ENCODE data around the gene FUZ.
A peak's percentile ranks its signal among the peaks of the same experiment; 100 is the strongest.
"Not testable (repeated sequence)": the region's sequence is repeated elsewhere in the genome, so short reads cannot be mapped to it uniquely, and the experiment has no call there.

The FUZ gene

DNA sequence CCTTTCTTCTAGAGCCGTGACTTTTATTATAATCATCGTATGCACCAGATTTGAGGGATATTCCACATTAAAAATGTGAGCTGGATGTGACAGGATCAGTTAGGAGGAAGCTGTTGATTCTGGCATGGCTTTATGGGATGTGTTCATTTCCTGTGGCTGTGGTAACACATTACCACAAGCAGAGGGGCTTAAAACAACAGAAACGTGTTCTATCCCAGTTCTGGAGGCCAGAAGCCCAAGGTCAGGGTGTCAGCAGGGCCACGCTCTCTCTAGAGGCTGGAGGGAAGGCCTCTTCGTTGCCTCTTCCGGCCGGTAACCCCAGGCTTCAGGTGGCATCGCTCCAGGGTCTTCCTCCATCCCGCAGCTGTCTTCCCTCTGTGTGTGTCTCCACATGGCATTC, 19.5 kb upstream of the FUZ start:
- no peak for DNase-seq (ENCODE audit: low read depth)

- no peak for DNase-seq (ENCODE audit: low read depth)
Observed at GRCh38 chr19:49831592-49831991, 18.5 kb upstream of the FUZ start.

DNA sequence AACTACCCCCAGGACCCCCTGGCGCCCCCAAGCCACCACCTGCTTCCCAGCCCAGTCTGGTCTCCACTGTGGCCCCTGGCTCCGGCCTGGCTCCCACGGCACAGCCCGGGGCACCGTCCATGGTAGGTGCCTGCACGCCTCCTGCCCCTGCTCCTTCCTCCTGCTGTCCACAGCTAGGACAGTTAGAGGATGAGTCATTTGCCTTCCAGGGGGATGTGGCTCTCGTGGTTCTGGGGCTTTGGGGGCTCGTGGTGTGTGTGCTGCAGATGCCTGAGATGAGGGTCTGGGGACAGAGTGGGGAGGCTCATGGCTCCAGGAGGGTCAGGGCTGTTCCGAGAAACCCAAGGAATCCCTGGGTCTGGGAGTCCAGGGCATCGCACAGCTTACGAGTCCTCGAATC, 17.7 kb upstream of the FUZ start:
- no peak for DNase-seq (ENCODE audit: low read depth)

GRCh38 chr19:49829721-49830120, 16.6 kb upstream of the FUZ start:
- DNase-seq (ENCODE audit: low read depth) = no peak

DNA sequence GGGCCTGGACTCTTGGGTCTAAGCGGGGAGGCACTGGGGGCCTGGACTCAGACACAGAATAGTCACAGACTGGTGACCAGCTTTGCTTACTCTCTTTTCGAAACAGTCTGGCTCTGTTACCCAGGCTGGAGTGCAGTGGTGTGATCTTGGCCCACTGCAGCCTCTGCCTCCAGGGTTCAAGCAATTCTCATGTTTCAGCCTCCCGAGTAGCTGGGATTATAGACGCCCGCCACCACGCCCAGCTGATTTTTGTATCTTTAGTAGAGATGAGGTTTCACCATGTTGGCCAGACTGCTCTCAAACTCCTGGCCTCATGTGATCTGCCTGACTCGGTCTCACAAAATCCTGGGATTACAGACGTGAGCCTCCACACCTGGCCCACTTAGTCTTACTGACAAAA, 16.1 kb upstream of the FUZ start:
- DNase-seq (ENCODE audit: low read depth) = no peak

DNA sequence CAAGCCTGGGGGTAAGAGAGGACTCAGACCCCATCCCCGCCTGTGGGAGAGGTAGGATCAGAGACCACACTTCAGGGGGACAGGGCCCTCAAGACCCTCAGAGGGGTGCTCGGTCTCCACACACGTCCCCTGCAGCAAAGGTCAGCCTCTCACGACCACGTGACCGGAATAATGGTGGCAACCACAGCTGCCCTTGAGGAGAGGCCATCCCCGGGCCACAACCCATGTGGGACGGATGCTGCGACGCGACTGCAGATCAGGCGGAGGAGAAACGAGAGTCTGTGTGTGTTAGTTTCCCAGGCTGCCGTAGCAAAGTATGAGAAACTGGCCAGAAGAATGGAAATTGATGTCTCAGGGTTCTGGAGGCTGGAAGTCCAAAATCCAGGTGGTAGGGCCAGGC, 13.9 kb upstream of the FUZ start:
- DNase-seq (ENCODE audit: low read depth) = no peak

DNA sequence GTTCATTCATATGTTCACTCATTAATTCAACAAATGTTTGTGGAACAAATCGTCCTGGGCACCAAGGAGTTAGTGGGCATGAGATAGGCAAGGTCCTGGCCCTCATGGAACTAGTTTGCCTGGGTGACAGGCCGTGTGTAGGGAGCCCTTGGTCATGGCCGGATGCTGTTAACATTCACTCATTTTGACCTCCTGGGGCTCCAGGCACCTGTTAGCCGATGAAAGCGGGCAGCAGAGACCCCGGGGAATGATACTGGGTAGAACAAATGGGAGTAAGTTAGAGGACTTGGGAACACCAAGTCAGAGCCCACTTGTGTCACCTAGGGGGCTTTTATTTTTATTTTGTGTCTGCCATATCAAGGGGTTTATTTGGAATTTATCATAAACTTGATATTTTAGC, 11.6 kb upstream of the FUZ start:
- no peak for DNase-seq (ENCODE audit: low read depth)

GRCh38 chr19:49823472-49823871, 10.4 kb upstream of the FUZ start:
- no peak for DNase-seq (ENCODE audit: low read depth)

DNA sequence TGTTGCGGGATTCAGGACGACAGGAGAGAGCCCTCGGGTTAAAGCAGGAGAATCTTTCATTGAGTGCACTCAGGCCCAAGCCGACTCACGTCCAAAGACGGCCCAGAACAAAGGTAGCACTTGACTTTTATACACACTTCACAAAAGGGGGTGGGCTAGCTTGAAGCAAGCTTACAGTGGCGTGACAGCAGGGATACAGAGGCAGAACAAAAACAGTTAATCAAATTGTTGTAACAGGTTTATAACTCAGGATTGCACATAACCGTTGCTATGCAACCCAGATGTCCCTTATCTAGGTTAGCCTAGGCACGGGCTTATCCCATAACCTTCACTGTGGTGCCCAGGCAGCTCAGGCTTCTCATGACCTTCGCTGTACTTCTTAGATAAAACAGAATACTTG, 7.0 kb upstream of the FUZ start:
- no peak for DNase-seq (ENCODE audit: low read depth)

DNA sequence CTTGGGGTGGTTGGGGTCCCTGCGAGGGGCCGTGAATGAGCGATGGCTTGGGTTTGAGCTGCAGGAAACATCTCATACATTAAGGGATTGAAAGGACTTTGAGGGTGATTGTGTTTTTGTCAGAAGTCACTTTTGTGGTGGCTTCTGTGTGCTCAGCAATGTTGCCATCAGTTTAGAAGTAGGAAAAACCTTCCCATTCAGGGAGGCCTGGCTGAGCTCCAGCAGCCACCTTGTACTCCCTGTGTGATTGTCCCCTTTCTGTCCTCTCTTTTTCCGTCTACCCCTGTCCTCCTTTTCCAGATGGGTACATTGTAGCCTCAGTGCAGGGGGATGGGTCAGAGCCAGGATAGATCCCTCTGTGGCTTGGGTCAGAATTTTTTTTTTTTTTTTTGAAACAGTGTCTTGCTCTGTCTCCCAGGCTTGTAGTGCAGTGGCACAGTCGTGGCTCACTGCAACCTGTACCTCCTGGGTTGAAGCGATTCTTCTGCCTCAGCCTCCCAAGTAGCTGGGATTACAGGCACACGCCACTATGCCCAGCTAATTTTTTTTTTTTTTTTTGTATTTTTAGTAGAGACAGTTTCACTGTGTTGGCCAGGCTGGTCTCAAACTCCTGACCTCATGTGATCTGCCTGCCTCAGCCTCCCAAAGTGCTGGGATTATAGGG, 6.5 kb upstream of the FUZ start:
- DNase-seq (ENCODE audit: low read depth) = not testable (repeated sequence)

DNA sequence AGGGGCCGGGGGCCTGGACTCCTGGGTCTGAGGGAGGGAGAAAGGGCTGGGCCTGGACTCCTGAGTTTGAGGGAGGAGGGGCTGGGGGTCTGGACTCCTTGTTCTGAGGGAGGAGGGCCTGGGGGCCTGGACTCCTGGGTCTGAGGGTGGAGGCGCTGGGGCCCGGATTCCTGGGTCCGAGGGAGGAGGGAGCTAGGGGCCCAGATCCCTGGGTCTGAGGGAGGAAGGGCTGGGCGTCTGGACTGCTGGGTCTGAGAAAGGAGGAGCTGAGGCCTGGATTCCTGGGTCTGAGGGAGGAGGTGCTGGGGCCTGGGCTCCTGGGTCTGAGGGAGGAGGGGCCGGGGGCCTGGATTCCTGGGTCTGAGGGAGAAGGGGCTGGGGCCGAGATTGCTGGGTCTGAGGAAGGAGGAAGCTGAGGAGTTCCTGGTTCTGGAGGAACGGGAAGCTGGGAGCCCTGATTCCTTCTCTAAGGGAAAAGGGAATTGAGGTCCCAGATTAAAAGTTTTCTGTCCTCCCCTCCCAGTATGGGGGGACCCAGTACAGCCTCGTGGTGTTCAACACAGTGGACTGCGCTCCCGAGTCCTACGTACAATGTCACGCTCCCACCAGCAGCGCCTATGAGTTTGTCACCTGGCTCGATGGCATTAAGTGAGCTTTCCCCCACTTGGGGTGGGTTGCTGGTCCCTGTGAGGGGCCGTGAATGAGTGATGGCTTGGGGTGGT, 5.7 kb upstream of the FUZ start:
- no peak for DNase-seq (ENCODE audit: low read depth)

DNA sequence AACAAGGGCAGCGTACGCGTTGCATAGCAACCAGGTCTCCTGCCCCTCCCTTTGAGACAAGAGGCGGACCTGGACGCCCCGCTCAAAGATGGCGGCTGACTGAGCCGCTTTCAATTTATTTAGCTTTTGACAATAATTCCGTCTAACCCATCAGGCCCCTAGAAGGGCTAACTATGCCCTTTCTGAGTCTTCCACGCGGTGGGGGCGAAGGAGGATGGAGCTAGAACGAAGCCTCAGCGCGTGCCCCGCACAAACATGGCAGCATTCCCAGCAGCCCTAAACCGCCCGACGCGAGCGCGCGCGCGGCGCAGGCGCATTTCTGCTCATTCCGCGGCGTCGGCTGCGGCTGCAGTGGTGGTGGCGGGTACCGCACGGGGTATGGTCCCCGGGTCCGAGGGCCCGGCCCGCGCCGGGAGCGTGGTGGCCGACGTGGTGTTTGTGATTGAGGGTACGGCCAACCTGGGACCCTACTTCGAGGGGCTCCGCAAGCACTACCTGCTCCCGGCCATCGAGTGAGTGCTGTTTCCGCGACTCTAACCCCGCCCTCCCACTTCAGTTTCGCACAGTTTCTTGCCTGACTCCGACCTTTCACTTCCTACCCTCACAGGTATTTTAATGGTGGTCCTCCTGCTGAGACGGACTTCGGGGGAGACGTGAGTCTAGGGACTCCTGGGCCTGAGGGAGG, 5.0 kb upstream of the FUZ start, which contains the start of gene MED25:
Gene MED25, plus strand, starts transcription at position 326 of the 685 bp plus-strand sequence. Its CDS starts 53 bp downstream, at position 379.
- peak; percentile 77 for DNase-seq (ENCODE audit: low read depth)

DNA sequence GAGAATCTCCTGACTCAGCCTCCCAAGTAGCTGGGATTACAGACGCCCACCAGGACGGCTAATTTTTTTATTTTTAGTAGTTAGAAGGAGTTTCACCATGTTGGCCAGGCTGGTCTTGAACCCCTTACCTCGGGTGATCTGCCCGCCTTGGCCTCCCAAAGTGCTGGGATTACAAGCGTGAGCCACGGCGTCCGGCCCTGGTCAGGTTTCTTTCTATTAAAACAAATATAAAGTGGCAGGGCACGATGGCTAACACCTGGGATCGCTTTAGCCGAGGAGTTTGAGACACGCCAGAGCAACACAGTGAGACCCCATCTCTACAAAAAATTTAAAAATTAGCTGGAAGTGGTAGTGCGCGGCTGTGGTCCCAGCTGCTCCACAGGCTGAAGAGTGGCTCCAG, 3.5 kb upstream of the FUZ start:
- DNase-seq (ENCODE audit: low read depth) = no peak

GRCh38 chr19:49814010-49814409, 918 bp upstream of the FUZ start:
- DNase-seq (ENCODE audit: low read depth) = no peak

DNA sequence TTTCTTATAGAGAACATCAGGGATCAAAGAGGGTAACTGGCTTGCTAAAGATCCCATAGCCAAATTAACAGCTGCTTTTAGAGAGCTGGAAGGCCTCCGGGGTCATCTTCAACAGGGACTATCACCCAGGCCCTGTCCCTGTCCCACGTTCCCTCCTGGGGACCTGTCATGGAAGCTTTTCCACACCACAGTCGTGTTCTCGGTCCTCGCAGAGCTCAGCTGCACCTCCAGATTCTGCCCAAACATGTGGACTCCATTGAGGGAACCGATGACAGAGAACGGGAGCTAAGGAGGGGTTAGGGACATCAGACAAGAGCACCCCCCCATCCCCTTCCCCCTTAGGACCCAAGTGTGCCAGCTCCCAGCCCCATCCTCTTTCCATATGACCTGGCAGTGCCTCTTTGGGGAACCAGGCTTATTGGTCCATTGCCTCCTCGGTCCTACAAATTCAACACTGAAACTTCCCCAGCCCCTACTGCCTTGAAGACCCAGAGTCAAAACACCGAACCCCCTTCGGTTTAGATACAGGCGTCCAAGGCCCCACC, 568 bp downstream of the FUZ start:
- DNase-seq (ENCODE audit: low read depth) = no peak

DNA sequence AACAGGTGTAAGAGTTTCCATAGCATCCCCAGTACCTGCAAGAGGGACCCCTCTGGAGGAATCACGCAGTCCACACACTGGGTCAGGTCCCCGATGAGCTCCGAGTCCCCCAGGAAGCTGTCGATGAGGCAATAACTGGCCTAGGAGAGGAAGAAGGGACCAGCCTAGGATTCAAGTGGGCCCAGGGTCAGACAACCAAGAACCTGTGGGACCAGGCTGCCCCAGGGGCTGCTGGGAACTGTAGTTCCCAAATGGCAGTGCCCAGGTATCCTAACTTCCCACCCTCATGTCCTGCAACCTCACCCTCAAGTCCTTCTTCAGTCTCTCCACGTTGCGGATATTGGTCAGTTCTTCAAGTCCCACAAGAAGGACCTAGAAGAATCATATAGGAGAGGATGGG, 1.8 kb downstream of the FUZ start:
- DNase-seq (ENCODE audit: low read depth) = no peak

GRCh38 chr19:49809941-49810389, 3.1 kb downstream of the FUZ start:
- no peak for DNase-seq (ENCODE audit: low read depth)

- no peak for DNase-seq (ENCODE audit: low read depth)
Observed at GRCh38 chr19:49809160-49809940, 3.7 kb downstream of the FUZ start.

DNA sequence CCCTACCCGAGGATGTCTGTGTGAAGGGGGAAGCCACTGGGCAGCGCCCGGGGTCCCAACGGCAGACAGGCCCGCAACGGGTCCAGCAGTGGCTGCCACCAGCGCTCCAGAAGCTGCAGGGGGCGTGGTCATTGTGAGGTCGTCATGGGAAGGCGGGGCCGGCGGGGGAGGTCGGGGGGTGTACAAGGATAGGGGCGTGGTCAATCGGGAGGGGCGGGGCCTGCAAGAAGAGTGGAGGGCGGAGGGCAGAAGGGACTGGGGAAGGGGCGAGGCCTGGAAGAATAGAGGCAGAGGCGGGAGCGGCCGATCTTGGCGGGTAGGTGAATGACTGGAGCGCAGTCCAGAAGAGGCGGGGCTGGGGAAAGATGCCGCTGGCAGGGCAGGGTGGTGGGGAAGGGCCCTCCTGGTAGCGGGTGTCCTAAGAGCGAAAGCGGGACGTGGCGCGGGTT, 4.4 kb downstream of the FUZ start:
- peak; percentile 56 for DNase-seq (ENCODE audit: low read depth)

DNA sequence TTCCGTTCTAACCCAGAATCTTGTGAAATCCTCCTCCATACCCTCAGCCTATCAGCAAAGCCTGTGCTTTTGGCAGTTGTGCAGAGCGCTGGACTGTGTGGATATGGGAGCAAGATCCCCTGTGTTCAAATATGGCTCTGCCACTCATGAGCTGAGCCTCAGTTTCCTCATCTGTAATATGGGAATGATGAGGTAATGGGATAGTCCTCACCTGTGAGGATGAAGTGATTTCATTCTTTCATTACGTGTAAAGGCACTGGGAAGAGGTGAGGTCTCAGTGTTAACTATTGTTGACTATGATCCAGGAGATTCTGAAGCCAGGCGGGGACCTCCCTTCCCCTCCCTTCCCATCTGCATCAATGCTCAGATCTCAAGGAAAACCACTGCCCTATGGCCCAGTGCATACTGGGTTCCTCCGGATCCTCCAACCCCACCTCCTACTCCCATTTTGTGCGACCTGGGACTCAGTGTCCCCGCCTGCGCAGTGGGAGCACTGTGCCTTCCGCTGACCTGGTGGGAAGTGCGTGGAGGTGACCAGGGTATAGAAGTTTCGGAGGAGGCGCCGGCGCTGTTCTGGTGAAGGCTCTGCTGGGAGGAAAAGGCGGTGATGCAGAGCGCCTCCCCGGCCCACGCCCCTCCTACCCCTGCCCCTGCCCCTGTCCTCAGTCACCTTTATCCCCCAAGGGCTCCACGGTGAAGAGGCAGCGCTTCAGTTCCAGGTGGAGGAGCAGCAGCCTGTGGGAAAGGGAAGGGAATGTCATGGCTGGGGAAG, 5.0 kb downstream of the FUZ start:
- DNase-seq (ENCODE audit: low read depth) = no peak
